K562 (cell line): ENCODE measurements around the gene STMP1. TPM values are rescaled to one million over a fixed set of nuclear protein-coding genes. Genes with fewer than 3 reads are reported as not detected.

Source experiments
- ATAC-seq: fragments of 200-7000 bp; cut with Tn5 transposase; 3 replicates; pipeline ENCODE4 v1.9.1; 2020; ENCODE audit warnings: moderate library complexity
- BruUV-seq: library from RNA; stranded (reverse); fragments of 400-500 nt; replicated peaks from 2 replicates; lab custom pipeline; 2021; lab: Mats Ljungman, UMichigan
- CTCF ChIA-PET: fragments of 300-600 bp; formaldehyde crosslinking; extraction: SDS; loops from one replicate; lab custom pipeline; 2021; ENCODE audit warnings: low intra/inter-chr PET ratio; lab: Yijun Ruan, JAX
- POLR2A ChIA-PET: fragments of 300-600, 350-650 bp; sonication (Branson Sonifier 250); formaldehyde crosslinking; extraction: SDS; loops from one replicate; lab custom pipeline; 2021; ENCODE audit warnings: antibody characterized with exemption, inconsistent platforms; lab: Yijun Ruan, JAX
- DNase-seq, 4 experiments: peaks; one replicate each; pipeline versions ENCODE4 v3.0.0 to v3.0.0-alpha.2; 2011 to 2018; ENCODE audit warnings: low spot score in 3 of 4, mixed read lengths in 3 of 4; ENCODE audit errors: extremely low read depth in 1 of 4
- FAIRE-seq: peaks from 2 replicates; lab custom pipeline; 2011; peaks lifted over from hg19 to GRCh38; lab: Jason Lieb, UNC
- H2AFZ ChIP-seq: 2 replicates; pipeline ENCODE4 v1.6.0; 2011; ENCODE audit warnings: low read depth, low read length, control low read depth, inconsistent platforms
- H3K27ac ChIP-seq: fragments of 200-600 bp; 3 replicates; pipeline ENCODE4 v1.8.0; 2011; ENCODE audit warnings: low read depth, mild to moderate bottlenecking, control low read depth, inconsistent platforms, low read length, moderate library complexity, mixed read lengths; ENCODE audit errors: extremely low read depth
- H3K27me3 ChIP-seq, 2 experiments: fragments of 300-600 bp in 1 of 2; 2 replicates in 1 of 2; 3 replicates in 1 of 2; pipeline versions ENCODE4 v1.6.0 to v1.8.0; 2011; ENCODE audit warnings: inconsistent platforms in 2 of 2, low read length in 2 of 2, mild to moderate bottlenecking in 1 of 2, mixed read lengths in 1 of 2, moderate library complexity in 1 of 2; ENCODE audit not compliant: control insufficient read depth in 2 of 2, insufficient read depth in 2 of 2
- H3K36me3 ChIP-seq: fragments of 300-600 bp; 3 replicates; pipeline ENCODE4 v1.8.0; 2011; ENCODE audit warnings: mild to moderate bottlenecking, low read length, inconsistent platforms; ENCODE audit not compliant: control insufficient read depth, insufficient read depth
- H3K4me1 ChIP-seq, 2 experiments: fragments of 200-600 bp in 1 of 2; replicated peaks in 1 of 2; 2 replicates in 1 of 2; 3 replicates in 1 of 2; pipeline versions ENCODE4 v1.5.1 to v1.8.0; 2011; ENCODE audit warnings: inconsistent platforms in 2 of 2, low read length in 2 of 2, mild to moderate bottlenecking in 1 of 2, mixed read lengths in 1 of 2, moderate library complexity in 1 of 2; ENCODE audit not compliant: control insufficient read depth in 2 of 2, insufficient read depth in 2 of 2
- H3K4me2 ChIP-seq: 2 replicates; pipeline ENCODE4 v1.6.1; 2011; ENCODE audit warnings: low read length, control low read depth, inconsistent platforms, mixed read lengths; ENCODE audit not compliant: insufficient read depth
- H3K4me3 ChIP-seq: fragments of 200-600 bp; sonication (generic), shearing (Covaris generic); 2 replicates; pipeline ENCODE4 v1.5.1; 2016; ENCODE audit warnings: control low read depth, inconsistent platforms
- H3K79me2 ChIP-seq: fragments of 200-600 bp; 3 replicates; pipeline ENCODE4 v1.8.0; 2011; ENCODE audit warnings: low read length, inconsistent platforms; ENCODE audit not compliant: control insufficient read depth, insufficient read depth
- H3K9ac ChIP-seq, 2 experiments: 2 replicates each; pipeline versions ENCODE4 v1.6.0 to v1.6.1; 2011; ENCODE audit warnings: low read depth in 2 of 2, low read length in 2 of 2, control low read depth in 1 of 2, inconsistent platforms in 1 of 2, mild to moderate bottlenecking in 1 of 2, mixed read lengths in 1 of 2; ENCODE audit not compliant: insufficient read depth in 1 of 2
- H3K9me1 ChIP-seq: one replicate; pipeline ENCODE4 v1.6.0; 2011; ENCODE audit warnings: inconsistent platforms, mild to moderate bottlenecking, low read length, moderate library complexity; ENCODE audit not compliant: control insufficient read depth, insufficient read depth
- H3K9me3 ChIP-seq: replicated peaks from 2 replicates; pipeline ENCODE4 v1.5.1; 2011; ENCODE audit warnings: low read depth, low read length, inconsistent platforms; ENCODE audit not compliant: control insufficient read depth, insufficient read depth
- H4K20me1 ChIP-seq: replicated peaks from 2 replicates; pipeline ENCODE4 v1.6.1; 2011; ENCODE audit warnings: low read length, inconsistent platforms, mixed read lengths; ENCODE audit not compliant: control insufficient read depth, insufficient read depth
- CBX3 ChIP-seq, 2 experiments: IDR thresholded peaks; 1 replicate in 1 of 2; 2 replicates in 1 of 2; pipeline ENCODE4 v1.6.1; 2012; ENCODE audit warnings: inconsistent platforms in 2 of 2, low read length in 2 of 2, borderline replicate concordance in 1 of 2, control low read depth in 1 of 2
- CGGBP1 ChIP-seq: fragments of 250-450 bp; sonication (Bioruptor Pico); IDR thresholded peaks from 2 replicates; pipeline ENCODE4 v1.9.0; 2021; ENCODE audit warnings: mild to moderate bottlenecking
- CTCF ChIP-seq, 3 experiments: IDR thresholded peaks in 2 of 3; conservative IDR thresholded peaks in 1 of 3; 2 replicates each; pipeline ENCODE4 v1.5.1; 2011 to 2012; ENCODE audit warnings: low read length in 3 of 3, mild to moderate bottlenecking in 3 of 3, control low read depth in 2 of 3, improper control_type of control experiment in 1 of 3, inconsistent platforms in 1 of 3, low read depth in 1 of 3, mixed read lengths in 1 of 3, moderate library complexity in 1 of 3; ENCODE audit not compliant: insufficient read depth in 2 of 3
- DIDO1 ChIP-seq: fragments of 450-650 bp; IDR thresholded peaks from 2 replicates; pipeline ENCODE4 v1.6.1; 2016; ENCODE audit warnings: low read depth, missing biosample characterization, missing genetic modification characterization
- EGR1 ChIP-seq: fragments of 450-650 bp; conservative IDR thresholded peaks from 2 replicates; pipeline ENCODE4 v1.6.1; 2017; ENCODE audit warnings: mild to moderate bottlenecking
- MCM3 ChIP-seq: fragments of 450-650 bp; IDR thresholded peaks from 2 replicates; pipeline ENCODE4 v1.6.1; 2016
- PHF8 ChIP-seq: fragments of 200-600 bp; sonication (generic); IDR thresholded peaks from 2 replicates; pipeline ENCODE4 v1.6.1; 2012; ENCODE audit warnings: mixed run types, mild to moderate bottlenecking, inconsistent platforms, low read length, moderate library complexity, borderline replicate concordance
- RFX1 ChIP-seq: fragments of 450-650 bp; IDR thresholded peaks from 2 replicates; pipeline ENCODE4 v1.6.1; 2016; ENCODE audit warnings: mild to moderate bottlenecking, moderate library complexity
- SPI1 ChIP-seq: IDR thresholded peaks from 2 replicates; pipeline ENCODE4 v1.6.1; 2011; ENCODE audit warnings: low read depth, low read length, control low read depth, borderline replicate concordance
- YY1 ChIP-seq, 3 experiments: IDR thresholded peaks; 2 replicates each; pipeline ENCODE4 v1.6.1; 2011; ENCODE audit warnings: low read length in 2 of 3, mild to moderate bottlenecking in 2 of 3, moderate library complexity in 2 of 3, borderline replicate concordance in 1 of 3, control low read depth in 1 of 3, low read depth in 1 of 3; ENCODE audit not compliant: insufficient read depth in 3 of 3, insufficient replicate concordance in 2 of 3, control insufficient read depth in 1 of 3, insufficient read length in 1 of 3; ENCODE audit errors: extremely low read depth in 1 of 3
- WGBS: fragments of 100-300 bp; shearing (Covaris generic); methylation state at CpG from one replicate; pipeline ENCODE4 v1.1.6; 2016; ENCODE audit warnings: low coverage, mixed read lengths; ENCODE audit not compliant: insufficient coverage; ENCODE audit errors: missing lambda C conversion rate; 5-methylcytosine and 5-hydroxymethylcytosine counted together
- in situ Hi-C: fragments of 300-500 bp; cut with MboI; formaldehyde crosslinking; loops from 4 replicates; pipeline ENCODE4 v1.15.0; 2018; ENCODE audit warnings: inconsistent platforms, mixed read lengths
- intact Hi-C: fragments of 100-400 bp; cut with micrococcal nuclease; formaldehyde crosslinking; loops from 2 replicates; pipeline ENCODE4 v1.14.2; 2022
- polyA plus RNA-seq, 8 experiments: library from polyadenylated mRNA; depleted of rRNA in 4 of 8; stranded (reverse) in 5 of 8; unstranded in 3 of 8; fragments of >200 nt; fragmentation: Nextera tagmentation in 2 of 8; fragmentation: Illumina TruSeq in 1 of 8; extraction: Ambion mirVana in 2 of 8; extraction: Trizol in 1 of 8; gene quantifications; 2 replicates each; pipeline versions ENCODE4 v1.2.1 to v1.2.3, GENCODE V29; 2011 to 2014; ENCODE audit warnings: inconsistent platforms in 1 of 8, missing spikeins in 1 of 8
- total RNA-seq, 7 experiments: library from RNA; depleted of rRNA in 6 of 7; stranded (reverse); fragments of >200 nt in 6 of 7; fragmentation: Illumina TruSeq in 2 of 7; extraction: Trizol in 2 of 7; gene quantifications; 2 replicates each; pipeline versions ENCODE4 v1.2.1 to v1.2.3, GENCODE V29; 2011 to 2021; ENCODE audit warnings: low replicate concordance in 1 of 7
- TF ChIP-seq, protein P1 (sequence below): IDR thresholded peaks from 2 replicates; pipeline ENCODE4 v1.6.1; 2011; ENCODE audit warnings: borderline replicate concordance, low read depth, mild to moderate bottlenecking, moderate library complexity, low read length; ENCODE audit not compliant: insufficient read depth, poor library complexity, severe bottlenecking
- TF ChIP-seq, protein P2 (sequence below): fragments of 200-800 bp; sonication (Bioruptor generic); IDR thresholded peaks from 2 replicates; pipeline ENCODE4 v1.6.1; 2017; ENCODE audit warnings: missing genetic modification characterization, missing compliant biosample characterization

STMP1 gene
- total and polyA plus RNA-seq, 9 of the 15 experiments (the other 6 are each of a cell fraction or from before 2014, with no cell fraction given), result 10.6 to 249 (median 56.8) TPM

DNA sequence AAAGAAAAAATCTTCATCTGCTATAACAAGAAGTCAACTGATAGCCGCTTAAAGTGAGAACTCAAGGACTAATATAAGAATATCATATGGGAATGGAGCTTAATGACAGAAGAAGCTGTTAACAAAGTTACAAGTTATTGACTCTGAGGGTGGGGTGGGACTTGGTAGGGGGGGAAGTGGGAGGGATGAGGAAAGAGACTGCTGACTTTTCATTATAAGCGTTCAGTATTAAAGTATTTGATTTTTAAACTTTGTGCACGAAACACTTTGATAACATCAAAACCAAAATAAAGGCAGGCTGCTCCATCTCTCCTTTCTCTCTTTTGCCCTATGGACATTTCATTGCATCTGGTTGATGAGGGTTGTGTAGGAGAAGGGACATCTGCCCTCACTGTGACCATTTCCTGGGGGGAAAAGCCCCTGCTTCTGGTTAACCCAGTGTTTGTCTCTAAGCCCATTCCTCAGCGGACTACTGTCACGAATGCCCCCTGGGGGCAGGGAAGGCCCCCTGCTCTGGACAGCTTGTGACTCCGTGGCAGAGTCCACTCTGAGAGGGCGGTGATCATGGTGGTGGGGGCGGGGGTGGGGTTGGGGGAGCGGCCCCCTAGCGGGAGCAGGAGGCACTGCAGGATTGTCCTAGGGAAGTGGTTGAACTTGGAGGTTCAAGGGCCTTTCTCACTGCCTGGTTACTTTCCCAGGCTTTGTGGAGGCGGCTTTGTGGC, 48.3 kb downstream of the STMP1 start:
- in situ Hi-C loops, result no loop called here
- Histone ChIP-seq H3K27ac (no peak overlapping the region; the same call in 2 of the 3 replicates), H3K4me1 (peaks cover 2 to 14% of the 10 kb centered on the region in 2 experiments; a peak in 3 of 5 replicates), H4K20me1 (no peaks in the 10 kb centered on the region), H3K9me3 (no peaks in the 10 kb centered on the region), H3K36me3 (no peaks in the 10 kb centered on the region), H3K79me2 (no peaks in the 10 kb centered on the region), H3K9me1 (no peaks in the 10 kb centered on the region), H3K27me3 (peaks cover 25 to 40% of the 10 kb centered on the region in 2 experiments; a peak in 4 of 5 replicates), H3K4me3 (peak overlapping the region; percentile 33), H2AFZ (peak overlapping the region; percentile 95), H3K4me2 (peak overlapping the region; percentile 88), H3K9ac (peak overlapping the region; percentile 22 to 23; a peak in 2 of 4 replicates)
- 12% methylated on average over 9 of the region's 11 CpGs for WGBS
- CTCF ChIA-PET, result interaction anchor here (0.5 kb wide), 1 partner anchor 155 kb away, joined by 3 read pairs; no protein-coding TSS in a partner anchor
- FAIRE-seq (peak; percentile 64), DNase-seq (peak; percentile 78 to 93 (median 92)), ATAC-seq (peak; percentile 88)
- POLR2A ChIA-PET, result interaction anchor here (0.6 to 1.6 kb wide), 3 partner anchors 9 to 48 kb away, joined by 3 to 4 read pairs (median 3); partner anchors contain the start of gene STMP1
- BruUV-seq, result no TSS peak
- intact Hi-C loops, result loop anchor here (1.0 kb wide), 2 partner anchors 37 to 89 kb away; no protein-coding TSS in a partner anchor
- TF ChIP-seq, protein P1, sequence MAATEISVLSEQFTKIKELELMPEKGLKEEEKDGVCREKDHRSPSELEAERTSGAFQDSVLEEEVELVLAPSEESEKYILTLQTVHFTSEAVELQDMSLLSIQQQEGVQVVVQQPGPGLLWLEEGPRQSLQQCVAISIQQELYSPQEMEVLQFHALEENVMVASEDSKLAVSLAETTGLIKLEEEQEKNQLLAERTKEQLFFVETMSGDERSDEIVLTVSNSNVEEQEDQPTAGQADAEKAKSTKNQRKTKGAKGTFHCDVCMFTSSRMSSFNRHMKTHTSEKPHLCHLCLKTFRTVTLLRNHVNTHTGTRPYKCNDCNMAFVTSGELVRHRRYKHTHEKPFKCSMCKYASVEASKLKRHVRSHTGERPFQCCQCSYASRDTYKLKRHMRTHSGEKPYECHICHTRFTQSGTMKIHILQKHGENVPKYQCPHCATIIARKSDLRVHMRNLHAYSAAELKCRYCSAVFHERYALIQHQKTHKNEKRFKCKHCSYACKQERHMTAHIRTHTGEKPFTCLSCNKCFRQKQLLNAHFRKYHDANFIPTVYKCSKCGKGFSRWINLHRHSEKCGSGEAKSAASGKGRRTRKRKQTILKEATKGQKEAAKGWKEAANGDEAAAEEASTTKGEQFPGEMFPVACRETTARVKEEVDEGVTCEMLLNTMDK, result peak; percentile 61
- TF ChIP-seq DIDO1 (tag), result no peak
- TF ChIP-seq CTCF (IDR thresholded peaks at IDR 0.05 in 2 of 3, conservative IDR thresholded peaks at IDR 0.05 in 1 of 3; ENCODE audit: insufficient read depth in 2 of 3, low read depth in 1 of 3, low read length in 3 of 3), result peak; percentile 63 to 72 (median 68)
- TF ChIP-seq CBX3 (IDR thresholded peaks at IDR 0.05; ENCODE audit: borderline replicate concordance in 1 of 2, low read length in 2 of 2), result 0 out of 3 replicates have a peak, but pooled peaks of 1 of the 2 experiments have one; percentile 7
- TF ChIP-seq RFX1, result no peak
- TF ChIP-seq CGGBP1 (CRISPR knock-in tag), result no peak
- TF ChIP-seq MCM3, result no peak
- peak; percentile 82 for TF ChIP-seq SPI1
- TF ChIP-seq YY1 (IDR thresholded peaks at IDR 0.05; ENCODE audit: borderline replicate concordance in 1 of 3, control insufficient read depth in 1 of 3, extremely low read depth in 1 of 3, insufficient read depth in 3 of 3, insufficient read length in 1 of 3, insufficient replicate concordance in 2 of 3, low read depth in 1 of 3, low read length in 2 of 3), result peak in 1 of 3 experiments; percentile 22
- TF ChIP-seq, protein P2, sequence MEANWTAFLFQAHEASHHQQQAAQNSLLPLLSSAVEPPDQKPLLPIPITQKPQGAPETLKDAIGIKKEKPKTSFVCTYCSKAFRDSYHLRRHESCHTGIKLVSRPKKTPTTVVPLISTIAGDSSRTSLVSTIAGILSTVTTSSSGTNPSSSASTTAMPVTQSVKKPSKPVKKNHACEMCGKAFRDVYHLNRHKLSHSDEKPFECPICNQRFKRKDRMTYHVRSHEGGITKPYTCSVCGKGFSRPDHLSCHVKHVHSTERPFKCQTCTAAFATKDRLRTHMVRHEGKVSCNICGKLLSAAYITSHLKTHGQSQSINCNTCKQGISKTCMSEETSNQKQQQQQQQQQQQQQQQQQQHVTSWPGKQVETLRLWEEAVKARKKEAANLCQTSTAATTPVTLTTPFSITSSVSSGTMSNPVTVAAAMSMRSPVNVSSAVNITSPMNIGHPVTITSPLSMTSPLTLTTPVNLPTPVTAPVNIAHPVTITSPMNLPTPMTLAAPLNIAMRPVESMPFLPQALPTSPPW (CRISPR knock-in tag), result peak; percentile 89
- TF ChIP-seq PHF8, result peak; percentile 18; the same call in 1 of the 2 replicates
- peak; percentile 47 for TF ChIP-seq EGR1
